GM21576 (cell line): Measurements from ENCODE around the gene NPEPL1.

Experiments used
- ATAC-seq: cut with Tn5 transposase; IDR thresholded peaks from one replicate; pipeline ENCODE4 v1.9.1; 2021; ENCODE audit warnings: mild to moderate bottlenecking, moderate library complexity; ENCODE audit not compliant: unreplicated experiment

The NPEPL1 gene

DNA sequence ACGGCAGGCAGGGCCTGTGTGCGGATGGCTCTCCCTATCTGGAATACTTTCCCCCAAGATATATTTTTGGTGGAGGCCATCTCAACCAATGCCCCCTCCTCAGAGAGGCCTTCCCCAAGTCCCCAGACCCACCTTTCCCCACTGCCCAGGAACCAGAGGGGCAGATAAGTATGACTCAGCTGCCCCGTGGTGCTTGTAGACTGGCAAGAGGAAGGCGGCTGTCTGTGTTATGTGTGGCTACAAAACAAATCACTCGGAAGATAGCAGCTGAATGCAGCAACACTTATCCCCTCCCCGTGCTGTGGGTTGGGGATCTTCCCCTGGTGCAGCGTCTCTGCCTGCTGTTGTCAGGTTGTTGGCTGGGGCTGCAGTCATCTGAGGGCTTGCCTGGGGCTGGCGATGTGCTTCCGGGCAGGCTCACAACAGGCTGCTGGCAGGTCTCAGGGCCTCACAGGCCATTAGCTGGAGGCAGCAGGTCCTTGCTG is 7.1 kb downstream of the NPEPL1 start:
- no peak for ATAC-seq

DNA sequence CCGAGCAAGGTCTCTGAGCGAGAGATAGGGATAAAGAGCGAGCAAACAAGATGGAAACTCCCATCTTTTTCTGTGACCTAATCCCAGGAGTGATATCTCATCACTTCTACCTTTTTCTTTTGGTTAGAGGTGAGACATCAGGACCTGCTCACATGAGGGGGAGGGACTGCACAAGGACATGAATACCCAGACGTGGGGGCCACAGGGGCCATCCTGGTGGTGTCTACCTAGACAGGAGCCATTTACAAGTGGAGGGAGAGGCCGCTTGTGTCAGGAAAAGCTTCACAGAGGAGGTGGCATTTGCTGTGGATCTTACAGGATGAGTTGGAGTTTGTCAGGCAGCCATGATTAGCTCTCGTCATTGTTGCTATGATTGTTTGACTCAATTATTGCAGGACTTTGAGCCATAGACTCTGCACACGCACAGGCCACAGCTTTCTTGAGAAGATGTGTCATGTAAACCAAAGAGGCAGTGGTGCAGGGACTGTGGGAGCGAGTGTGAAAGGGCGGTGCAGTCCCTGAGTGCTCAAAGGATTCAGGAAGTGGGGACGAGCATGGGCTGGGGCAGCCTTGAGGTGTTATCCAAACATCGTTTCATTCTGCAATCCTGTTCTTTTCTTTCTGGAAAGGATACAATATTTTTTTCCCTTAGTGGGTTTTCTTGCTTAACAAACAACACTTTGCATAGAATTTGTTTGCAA is 7.7 kb downstream of the NPEPL1 start:
- ATAC-seq: no peak

DNA sequence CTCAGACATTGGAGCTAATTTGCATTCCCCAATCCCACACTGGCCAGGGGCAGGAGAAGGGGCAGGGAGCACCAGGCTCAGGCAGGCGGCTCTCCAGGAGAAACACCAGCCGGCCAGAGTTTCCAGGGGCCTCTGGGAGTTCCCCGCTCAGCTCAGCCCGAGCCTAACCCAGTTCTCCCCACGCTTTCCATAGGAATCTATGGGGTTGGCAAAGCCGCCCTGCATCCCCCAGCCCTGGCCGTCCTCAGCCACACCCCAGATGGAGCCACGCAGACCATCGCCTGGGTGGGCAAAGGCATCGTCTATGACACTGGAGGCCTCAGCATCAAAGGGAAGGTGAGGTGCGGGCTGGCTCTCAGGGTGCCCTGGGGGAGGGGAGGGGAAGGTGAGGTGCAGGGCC is 8.2 kb downstream of the NPEPL1 start:
- no peak for ATAC-seq

DNA sequence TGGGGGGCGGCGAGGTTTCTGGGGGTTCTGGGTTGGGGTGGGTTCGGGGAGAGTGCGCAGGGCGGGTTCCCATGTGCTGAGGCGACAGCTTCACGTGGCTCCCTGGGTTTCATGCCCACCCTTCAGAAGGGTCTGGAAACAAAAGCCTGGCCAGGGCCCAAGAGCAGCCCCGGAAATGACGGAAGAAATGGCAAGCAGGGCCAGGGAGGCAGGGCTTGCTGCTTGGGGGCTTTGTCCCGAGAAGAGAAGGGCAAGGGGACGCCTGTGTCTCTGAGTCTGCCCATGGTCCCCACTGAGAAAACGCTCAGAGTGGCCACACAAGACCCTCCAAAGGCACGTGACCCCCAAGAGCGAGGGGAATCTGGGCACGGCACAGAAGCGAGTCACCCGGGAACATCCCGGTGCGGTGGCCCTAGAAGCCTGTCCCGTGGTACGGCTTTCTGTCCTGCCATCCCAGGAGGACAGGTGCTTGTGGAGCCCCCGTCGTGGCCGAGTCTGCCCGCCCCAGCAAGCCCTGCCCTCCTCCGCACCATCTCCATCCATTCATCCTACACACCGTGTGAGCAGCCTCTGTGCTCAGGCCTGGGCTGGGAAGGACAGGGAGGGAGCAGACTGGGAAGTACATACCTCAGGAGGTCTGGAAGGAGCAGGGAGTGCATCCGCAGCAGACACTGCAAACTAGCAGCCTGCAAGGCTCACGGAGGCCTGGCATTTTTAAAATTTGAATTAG is 9.0 kb downstream of the NPEPL1 start:
- ATAC-seq: no peak

DNA sequence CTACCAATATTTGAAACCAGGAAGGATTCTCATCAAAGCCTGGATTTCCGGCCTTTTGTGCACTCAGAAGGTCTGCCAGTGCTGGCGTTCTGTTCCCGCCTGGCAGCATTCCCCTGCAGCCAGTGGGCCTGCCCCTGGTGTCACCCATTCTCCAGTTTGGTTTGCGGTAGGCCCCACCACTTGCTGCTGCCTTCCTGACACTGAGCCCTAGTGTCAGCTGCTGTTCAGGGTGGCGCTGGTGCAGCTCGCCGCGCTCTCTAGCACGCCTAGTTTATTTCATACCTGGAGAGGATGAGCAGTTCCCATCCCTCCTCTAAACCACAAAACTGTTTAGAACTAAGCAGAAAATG is 9.5 kb downstream of the NPEPL1 start:
- no peak for ATAC-seq

DNA sequence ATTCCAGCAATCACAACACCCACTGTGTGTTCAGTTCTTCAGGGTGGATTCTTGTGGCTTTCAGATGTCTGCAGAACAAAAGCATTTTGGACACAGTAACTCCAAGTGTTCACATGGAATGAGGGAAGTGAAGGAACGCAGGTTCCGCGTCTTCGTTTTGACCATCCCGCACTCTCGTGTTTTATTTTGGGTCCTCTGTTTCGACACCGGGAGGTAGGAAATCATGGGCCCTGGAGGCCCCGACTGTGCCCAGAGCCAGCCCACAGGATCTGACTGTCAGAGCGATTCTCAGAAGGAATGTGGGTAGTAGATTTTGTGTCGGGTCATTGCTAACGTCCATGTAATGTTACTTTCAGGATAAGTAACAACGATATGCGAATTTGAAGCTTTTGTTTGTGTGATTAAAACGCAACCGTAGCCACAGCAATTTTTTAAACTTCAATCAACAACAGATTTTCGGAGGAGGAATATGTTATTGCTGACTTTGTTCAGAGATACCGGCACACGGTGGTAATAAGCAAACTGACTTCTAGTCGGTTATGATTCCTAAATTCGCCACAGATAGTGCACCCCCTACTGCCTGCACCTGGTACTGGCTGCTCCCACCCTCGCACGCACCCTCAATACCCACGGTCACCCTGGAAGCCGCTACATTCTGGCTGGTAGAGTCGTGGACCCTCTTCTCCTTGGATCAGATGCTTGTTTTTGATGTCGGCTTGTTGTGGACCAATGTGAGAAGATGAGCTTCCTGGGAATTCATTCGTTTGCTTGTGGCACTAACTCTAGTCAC is 10.5 kb downstream of the NPEPL1 start:
- no peak for ATAC-seq

DNA sequence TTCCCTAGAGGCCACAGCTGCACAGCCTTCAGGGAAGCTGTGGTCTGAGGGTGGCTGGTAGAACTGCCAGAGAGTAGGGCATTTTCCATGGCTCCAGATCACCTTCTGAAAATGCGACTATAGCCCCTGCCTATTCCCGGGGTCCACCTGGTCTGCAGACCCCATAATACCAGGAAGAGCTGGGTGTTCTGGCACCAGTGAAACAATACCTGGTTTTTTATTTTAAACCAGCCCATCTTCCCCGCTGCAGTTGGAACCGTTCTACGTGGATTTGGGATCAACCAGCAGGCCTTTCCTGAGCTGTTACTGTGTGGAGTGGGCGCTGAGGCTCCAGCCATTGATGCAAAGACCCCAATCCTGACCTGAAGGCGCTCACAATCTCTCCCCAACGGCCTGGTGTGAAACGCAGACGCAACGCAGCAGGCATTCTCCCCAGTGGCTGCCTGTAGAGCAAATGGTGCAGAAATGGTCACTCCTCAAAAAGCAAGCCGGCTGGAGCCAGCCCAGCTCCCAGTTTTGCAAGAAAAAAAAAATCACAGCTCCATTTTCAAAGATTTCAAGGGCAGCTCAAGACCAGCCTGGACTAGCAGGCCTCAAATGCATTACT is 11.3 kb downstream of the NPEPL1 start:
- no peak for ATAC-seq

DNA sequence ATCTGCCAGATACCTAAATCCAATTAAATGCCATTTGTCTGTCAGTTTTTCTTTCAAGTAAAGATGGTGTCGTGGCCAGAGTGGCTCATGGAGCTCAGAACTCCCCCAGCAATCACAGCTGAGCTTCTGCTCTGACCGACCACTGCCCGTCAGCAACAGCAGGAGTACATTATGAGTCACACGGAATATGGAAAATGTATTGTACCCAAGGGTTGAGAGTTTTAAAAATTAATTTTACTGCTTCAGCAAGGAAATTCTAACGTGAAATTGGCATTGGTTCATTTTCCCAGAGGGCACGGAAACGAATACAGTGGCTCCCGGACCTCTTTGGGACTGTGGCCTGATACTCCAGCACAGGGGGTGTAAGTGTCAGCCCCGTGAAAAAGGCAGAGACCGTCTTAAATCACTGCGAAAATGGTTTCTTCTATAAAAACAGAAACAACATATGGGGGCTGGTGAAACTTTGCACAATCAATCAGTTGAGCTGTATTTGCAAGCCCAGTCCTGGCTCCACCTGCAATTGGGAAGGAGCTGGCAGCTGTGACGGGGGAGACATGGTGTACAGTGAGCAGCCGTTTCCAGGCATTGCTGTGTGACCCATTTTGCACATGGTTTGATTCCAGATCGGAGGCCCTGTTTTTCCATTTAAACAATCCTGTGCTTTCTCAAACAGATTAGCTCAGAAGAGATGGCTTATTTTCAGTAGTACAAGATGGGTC is 12.8 kb downstream of the NPEPL1 start:
- no peak for ATAC-seq

DNA sequence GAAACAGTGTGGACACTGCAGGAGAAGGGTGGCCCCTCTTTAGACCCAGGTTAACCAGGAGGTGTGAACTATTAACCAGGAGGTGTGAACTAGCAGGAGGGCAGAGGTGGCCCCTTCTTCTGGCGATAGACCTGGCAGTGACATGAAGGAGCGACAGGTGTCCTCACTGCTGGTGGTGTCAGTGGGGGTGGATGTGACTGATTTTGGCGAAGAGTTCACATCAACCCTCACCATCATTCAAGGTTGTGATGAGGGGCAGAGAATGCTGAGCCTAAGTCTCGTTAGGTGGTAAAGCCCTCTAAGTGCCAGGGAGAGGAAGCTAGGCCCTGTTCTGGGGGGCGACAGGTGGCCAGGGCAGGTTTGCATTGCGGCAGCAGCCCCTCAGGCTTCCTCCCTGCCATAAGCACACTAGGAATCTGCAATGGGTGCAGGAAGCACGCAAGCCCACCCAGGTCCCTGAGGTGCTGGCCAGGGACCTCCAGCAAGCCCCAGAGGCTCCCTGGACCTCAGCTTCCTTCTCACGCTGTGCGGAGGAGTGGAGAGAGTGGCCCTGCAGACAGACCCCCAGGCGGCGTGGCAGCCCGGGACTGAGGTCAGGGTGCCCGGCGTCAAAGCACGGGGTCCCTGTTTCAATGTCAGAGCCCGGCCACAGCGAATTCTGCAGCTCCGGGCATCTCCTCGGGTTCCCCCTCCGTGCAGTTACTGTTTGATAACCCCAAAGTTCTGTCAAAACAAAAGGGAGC is 13.7 kb downstream of the NPEPL1 start:
- ATAC-seq: no peak

DNA sequence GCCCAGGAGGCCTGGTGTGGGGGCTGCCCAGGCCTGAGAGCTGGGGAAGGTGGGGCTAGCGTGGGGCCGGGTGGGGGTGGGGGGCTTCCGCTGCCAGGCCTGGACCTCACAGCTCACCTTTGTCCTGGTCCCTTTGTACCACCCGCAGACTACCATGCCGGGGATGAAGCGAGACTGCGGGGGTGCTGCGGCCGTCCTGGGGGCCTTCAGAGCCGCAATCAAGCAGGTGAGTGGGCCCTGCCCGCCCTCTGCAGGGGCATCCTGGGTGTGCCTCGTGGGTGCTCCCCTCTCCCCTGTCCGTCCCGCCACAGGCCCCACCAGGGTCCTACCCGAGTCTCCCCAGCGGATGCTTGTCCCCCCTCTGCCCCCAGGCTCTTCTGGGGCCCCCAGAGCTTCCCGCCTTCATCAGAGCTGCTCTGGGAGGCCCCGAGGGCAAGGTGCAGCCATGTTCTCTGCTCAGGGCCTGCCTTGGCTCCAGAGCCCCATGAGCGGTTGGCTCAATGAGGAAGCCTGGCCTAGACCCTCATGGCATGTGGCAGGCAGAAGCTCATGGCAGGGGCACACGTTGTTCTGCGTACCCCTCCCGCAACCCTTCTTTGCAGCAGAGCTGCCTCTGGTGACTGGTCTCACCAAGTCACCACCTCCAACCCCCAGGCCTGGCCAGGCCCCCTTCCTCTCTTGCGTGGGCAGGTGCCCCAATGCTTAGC is 14.5 kb downstream of the NPEPL1 start:
- no peak for ATAC-seq

DNA sequence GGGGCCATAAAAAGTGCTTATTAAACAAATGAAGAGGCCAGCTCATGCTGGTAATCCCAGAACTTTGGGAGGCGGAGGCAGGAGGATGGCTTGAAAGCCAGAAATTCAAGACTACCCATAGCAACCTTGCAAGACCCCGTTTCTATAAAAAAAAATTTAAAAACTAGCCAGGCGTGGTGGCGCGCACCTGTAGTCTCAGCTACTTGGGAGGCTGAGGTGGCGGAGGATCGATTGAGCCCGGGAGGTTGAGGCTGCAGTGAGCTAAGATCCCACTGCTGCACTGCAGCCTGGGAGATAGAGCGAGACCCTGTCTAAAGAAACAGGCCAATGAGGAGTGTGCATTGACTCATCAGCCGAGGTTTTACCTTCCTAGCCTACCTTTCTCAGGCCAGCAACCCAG is 15.2 kb downstream of the NPEPL1 start:
- no peak for ATAC-seq

DNA sequence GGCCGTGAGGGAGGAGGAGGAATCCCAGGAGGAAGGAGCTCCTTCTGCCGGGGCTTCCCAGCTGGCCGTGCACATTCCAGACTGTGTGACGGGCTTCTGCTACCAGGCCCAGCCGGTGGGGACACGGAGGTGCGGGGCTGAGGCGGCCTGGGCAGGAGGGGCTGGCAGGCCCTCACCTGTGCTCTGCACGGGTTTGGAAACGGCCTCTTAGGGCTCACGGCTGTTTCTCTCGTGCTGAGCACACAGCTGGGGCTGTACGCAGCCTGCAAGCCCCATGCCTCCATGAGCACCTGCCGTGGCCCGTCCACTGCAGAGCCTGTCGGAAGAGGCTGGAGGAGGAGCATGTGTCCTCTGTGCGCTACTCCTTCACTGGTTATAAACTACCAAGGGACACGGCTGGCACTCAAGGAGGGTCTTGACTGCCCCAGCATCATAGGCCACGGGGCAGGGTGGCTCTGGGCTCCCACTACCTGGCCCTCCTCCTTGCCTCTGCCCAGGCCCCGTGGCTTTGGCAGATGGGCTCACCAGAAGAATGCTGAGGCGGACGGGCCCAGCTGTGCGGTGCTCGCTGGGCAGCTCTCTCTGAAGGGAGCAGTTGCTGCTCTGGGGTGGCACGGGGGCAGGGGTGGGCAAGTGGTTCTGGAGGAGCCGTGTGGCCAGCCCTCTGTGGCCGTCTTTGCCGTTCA is 15.8 kb downstream of the NPEPL1 start:
- ATAC-seq: no peak

DNA sequence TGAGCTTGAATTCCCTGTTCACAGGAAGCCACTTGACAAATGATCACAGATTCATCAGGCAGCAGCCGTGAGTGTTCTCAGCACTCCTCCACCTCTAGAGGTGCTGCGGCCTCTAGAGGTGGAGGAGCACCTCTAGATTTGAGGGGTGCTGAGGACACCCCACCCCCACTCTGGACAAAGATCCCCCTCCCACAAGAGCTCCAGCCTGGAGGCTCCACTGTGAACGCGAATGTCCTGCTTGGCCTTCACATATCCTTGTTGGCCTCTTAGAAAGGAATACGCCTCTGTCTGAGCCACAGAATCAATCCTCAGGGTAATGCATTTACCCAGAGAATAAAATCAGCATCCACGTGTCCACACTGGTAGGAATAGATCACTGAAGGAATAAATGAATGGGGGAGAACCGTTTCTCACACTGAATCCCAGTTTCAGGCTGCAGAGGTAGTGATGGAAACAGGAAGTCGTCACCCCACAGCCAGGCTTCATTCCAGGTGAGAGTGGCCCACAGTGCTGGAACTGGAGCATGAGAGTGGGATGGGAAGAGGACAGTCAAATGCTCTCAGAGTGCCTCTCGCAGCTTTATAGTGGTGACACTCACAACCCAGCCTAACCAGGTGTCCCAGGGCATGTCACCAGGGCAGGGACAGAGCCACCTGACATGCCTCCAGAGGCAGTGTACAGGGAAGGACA is 16.6 kb downstream of the NPEPL1 start:
- ATAC-seq: no peak

DNA sequence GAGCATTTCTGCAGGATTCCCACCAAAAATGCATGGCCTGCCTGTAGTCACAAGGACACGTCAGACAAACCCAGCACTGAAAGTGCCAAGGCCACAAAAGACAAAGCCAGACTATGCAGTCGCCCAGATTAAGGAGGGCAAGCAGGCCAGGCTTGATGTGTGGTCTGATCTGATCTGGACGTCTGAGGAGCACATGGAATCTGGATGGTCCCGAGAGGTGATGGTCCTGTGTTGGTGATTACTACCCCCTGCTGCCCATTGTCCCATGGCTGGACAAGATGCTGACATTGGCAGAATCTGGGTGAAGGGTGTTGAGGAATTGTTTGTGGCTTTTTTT is 17.1 kb downstream of the NPEPL1 start:
- no peak for ATAC-seq

DNA sequence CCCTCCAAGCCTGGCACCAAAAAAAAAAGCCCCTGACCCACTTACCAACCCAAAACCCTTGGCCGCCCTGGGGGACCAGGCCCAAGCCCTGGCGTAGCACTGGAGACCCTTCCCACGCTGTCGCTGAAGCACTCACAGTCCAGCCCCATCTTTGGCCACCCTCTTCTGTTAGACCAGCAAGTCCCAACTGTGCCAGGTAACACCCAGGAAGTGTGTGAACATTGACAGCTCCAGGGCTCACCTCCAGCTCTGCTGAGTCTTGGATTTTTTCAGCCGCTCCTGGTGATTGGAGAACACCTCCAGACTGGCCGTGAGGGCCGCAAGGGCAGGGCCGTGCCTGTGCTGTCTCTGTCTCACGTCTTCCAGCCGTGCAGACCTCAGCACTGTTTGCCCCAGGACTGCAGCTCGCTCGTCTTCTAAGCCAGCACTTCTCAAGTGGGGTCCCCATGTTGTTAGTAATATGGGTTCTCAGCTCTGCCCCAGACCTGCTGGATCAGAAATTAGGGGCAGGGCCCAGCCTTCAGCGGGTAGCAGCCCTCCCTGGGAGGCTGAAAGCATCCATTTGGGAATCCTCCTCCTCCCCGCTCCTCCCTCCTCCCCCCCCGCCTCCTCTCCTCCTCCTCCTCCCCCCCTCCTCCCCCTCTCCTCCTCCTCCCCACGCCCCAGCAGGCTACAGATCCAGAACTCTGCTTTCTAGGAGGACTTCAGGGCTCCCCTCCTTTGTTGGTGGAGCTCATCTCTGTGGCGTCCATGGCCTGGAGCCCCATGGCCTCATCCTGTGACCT is 18.1 kb downstream of the NPEPL1 start:
- no peak for ATAC-seq

DNA sequence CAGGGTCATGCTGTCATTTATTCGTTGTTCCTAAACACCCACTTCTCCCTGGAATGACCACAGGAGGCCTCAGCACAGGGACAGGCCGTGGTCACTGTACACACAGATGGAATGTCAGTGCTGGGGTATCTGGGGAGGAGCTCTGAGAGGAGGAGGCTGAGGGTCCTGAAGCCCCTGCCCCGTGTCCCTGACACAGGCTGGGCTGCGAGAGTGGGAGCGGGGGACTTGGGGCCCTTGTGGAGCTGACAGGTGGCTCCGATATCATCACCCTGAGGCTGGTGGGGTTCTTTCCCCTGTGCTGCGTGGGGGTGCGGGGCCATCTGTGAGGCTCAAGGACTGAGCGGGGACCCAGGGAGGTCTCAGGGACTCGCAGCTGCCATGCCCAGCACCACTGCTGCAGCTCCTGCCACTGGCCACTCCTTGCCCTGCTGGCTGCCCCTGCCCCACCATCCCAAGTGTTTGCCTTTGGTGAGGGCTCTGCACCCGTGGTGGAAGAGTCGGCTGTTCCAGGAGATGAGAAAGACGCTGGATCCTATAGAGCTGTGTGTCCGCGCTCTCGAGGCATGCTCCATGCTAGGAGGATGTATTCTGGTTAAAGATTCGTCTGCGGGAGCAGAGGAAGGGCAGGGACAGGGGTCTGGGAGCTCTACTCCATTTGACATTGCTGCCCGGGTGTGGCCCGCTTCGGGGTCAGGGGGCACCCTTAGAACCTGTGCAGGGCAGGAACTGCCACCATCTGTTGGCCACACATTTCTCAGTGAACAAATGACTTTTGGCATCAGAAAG is 18.9 kb downstream of the NPEPL1 start:
- no peak for ATAC-seq
